ENCODE results near the gene KCNE4.

The KCNE4 gene

GRCh38 chr2:223051693-223052289 lies at the start of gene KCNE4:
Gene KCNE4, plus strand, starts transcription at chr2:223052190. Its CDS starts 641 bp downstream, at chr2:223052831.
- no peak for FAIRE-seq
- no peak for TF ChIP-seq CTCF (IDR thresholded peaks at IDR 0.05; ENCODE audit: insufficient read depth, missing control alignments)
- no peak for DNase-seq (ENCODE audit: insufficient read length, low spot score)

GRCh38 chr2:223003191-223003590 lies 48.8 kb upstream of the KCNE4 start:
- DNase-seq (ENCODE audit: insufficient read length, low spot score) (no peak), FAIRE-seq (no peak)
- no peak for TF ChIP-seq CTCF (IDR thresholded peaks at IDR 0.05; ENCODE audit: insufficient read depth, missing control alignments)

- no peak for DNase-seq (ENCODE audit: insufficient read length, low spot score)
- TF ChIP-seq CTCF (IDR thresholded peaks at IDR 0.05; ENCODE audit: insufficient read depth, missing control alignments), result no peak
- no peak for FAIRE-seq
Observed at GRCh38 chr2:223005496-223005895, 46.5 kb upstream of the KCNE4 start.

- no peak for TF ChIP-seq CTCF (IDR thresholded peaks at IDR 0.05; ENCODE audit: insufficient read depth, missing control alignments)
- FAIRE-seq, result no peak
- DNase-seq (ENCODE audit: insufficient read length, low spot score), result no peak
Observed at GRCh38 chr2:223007531-223007930, 44.5 kb upstream of the KCNE4 start.

- DNase-seq (ENCODE audit: insufficient read length, low spot score) (no peak), FAIRE-seq (no peak)
- TF ChIP-seq CTCF (IDR thresholded peaks at IDR 0.05; ENCODE audit: insufficient read depth, missing control alignments), result no peak
Observed at GRCh38 chr2:223008162-223008561, 43.8 kb upstream of the KCNE4 start.

GRCh38 chr2:223008956-223009355 lies 43.0 kb upstream of the KCNE4 start:
- FAIRE-seq, result no peak
- no peak for DNase-seq (ENCODE audit: insufficient read length, low spot score)
- TF ChIP-seq CTCF (IDR thresholded peaks at IDR 0.05; ENCODE audit: insufficient read depth, missing control alignments), result no peak

GRCh38 chr2:223010641-223011040 lies 41.3 kb upstream of the KCNE4 start:
- FAIRE-seq, result no peak
- no peak for DNase-seq (ENCODE audit: insufficient read length, low spot score)
- TF ChIP-seq CTCF (IDR thresholded peaks at IDR 0.05; ENCODE audit: insufficient read depth, missing control alignments), result no peak
